ENCODE results near the gene NSDHL. TPM values are rescaled to one million over a fixed set of nuclear protein-coding genes. Genes with fewer than 3 reads are reported as not detected.

NSDHL gene
- total RNA-seq, 2 experiments from 2014 or later: 20.0 to 20.6 TPM

DNA sequence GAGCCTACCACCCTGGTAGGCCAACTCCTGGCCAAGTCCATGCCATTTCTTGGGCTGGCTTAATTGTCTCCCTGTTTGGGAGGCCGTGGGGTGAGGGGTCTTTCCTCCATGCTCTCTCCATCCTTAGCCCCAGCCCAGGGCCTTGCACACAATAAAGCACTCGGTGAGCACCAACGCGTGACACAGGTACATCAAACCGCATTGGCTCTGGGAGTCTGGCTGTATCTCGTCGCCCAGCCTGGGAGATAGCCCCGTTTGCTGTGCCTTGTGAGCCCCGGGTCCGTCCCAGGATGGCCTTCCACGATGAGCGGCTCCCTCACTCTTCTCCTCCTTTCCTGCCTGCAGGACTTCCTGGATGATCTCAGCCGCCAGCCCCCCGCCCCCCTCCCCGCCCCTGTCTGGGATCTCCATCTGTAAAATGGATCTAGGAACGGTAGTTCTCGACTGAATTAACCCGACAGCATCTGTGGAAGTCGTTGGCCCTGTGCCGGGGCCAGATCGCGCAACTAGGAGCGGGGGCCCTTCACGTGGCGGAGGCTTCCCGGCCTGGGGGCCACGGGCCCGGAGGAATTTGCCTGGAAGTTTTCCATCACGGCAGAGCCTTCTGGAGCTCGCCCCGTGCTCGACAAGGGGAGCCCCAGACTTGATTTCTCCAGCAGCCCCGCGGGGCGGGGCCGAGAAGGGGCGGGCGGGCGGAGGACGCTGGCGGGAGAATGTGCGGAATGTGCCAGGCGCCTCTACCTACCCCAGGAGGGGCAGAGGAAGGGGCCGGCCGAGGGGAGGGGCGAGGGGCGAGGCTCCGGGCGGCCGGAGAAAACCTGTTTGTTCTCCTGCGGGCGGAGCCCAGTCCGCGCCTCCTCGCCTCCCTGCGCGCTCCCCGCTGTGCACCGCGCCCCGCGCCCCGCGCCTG, 66.6 kb downstream of the NSDHL start, which contains the start of gene ZNF185:
Gene ZNF185 (plus strand): TSS at position 846 of the 910 bp plus-strand sequence. CDS start 16,423 bp downstream, outside the sequence.
- no peak within 1 kb of the TSS for H3K4me3 Mint-ChIP-seq
- intact Hi-C loops (cut with DNase I, micrococcal nuclease): no loop called here
- no peak for ATAC-seq
- peak; percentile 25 for DNase-seq
- peaks cover 3% of the 10 kb centered on the region for H3K4me1 Mint-ChIP-seq
- H3K9me3 Mint-ChIP-seq (ENCODE audit: low read depth): no peaks in the 10 kb centered on the region
- ChIA-PET POLR2A (no interaction called here), CTCF (no interaction called here)
- H3K27me3 Mint-ChIP-seq: peaks cover 13% of the 10 kb centered on the region
- H3K36me3 Mint-ChIP-seq (ENCODE audit: low read depth): no peaks in the 10 kb centered on the region
- H3K27ac Mint-ChIP-seq: no peak within 1 kb of the TSS

DNA sequence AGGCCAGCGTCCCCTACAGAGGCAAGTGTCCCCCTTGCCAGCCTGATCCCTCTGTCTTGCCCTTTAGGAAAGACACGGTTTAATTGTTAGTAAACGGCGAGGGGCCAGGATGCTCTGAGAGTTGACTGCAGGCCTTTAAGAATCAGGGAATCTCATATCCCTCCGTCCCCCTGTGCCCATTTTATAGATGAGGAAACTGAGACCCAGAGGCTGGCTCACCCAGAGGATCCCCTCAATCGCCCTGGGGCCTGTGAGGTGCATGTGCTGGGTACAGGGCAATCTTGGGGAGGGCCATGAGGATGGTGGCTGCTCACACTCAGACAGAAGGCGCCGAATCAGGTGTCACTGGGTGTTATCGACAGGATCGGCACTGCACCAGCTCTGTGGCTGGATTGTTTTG, 67.6 kb downstream of the NSDHL start:
- ChIA-PET CTCF (no interaction called here), POLR2A (no interaction called here)
- intact Hi-C loops (cut with DNase I, micrococcal nuclease): no loop called here
- Mint-ChIP-seq H3K4me1 (peaks cover 3% of the 10 kb centered on the region), H3K27ac (no peak overlapping the region), H3K27me3 (peaks cover 13% of the 10 kb centered on the region), H3K4me3 (no peak overlapping the region), H3K36me3 (ENCODE audit: low read depth) (no peaks in the 10 kb centered on the region), H3K9me3 (ENCODE audit: low read depth) (no peaks in the 10 kb centered on the region)
- ATAC-seq (no peak), DNase-seq (no peak)

DNA sequence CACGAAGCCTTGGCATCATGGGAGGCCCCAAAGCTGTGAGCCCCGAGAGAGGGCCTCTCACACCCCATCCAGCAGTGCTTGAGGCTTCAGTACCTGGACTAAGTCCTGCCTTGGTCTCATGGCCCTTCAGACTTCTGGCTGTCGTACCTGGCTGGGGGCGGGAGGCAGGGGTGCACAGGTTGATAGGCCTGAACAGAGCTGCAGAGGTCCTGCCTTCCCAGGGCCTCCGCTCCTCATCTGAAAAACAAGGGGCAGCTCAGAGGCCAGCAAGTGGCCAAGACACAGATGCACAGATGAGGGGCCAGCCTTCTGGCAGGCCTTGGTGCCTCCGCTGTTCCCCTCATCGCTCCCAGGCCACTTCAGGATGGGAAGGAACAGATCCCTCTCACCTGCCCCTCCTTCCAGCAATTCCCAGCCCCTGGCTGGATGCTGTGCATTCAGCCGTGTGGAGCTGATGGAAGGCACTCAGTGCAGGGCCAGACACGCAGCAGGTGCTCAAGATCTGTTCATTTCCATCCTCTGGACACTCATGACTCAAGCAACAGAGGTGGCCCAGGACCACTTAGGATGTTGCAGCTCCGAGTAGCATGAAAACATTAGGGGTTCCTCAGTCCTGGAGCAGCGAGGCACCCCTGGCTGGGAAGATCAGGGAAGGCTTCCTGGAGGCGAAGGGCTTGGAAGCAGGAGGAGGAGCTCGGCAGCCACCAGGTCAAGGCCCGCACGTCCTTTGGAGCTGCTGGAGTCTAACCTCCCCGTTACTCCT, 68.4 kb downstream of the NSDHL start:
- POLR2A ChIA-PET: no interaction called here
- intact Hi-C loops (cut with DNase I, micrococcal nuclease): no loop called here
- ATAC-seq: no peak
- no peak for DNase-seq
- no peak overlapping the region for H3K4me3 Mint-ChIP-seq
- CTCF ChIA-PET: interaction anchor here (1.2 kb wide), 1 partner anchor 24 kb away, joined by 3 read pairs; no protein-coding TSS in a partner anchor
- no peak overlapping the region for H3K27ac Mint-ChIP-seq
- no peaks in the 10 kb centered on the region for H3K9me3 Mint-ChIP-seq (ENCODE audit: low read depth)
- no peaks in the 10 kb centered on the region for H3K36me3 Mint-ChIP-seq (ENCODE audit: low read depth)
- peaks cover 13% of the 10 kb centered on the region for H3K27me3 Mint-ChIP-seq
- H3K4me1 Mint-ChIP-seq: peaks cover 3% of the 10 kb centered on the region

DNA sequence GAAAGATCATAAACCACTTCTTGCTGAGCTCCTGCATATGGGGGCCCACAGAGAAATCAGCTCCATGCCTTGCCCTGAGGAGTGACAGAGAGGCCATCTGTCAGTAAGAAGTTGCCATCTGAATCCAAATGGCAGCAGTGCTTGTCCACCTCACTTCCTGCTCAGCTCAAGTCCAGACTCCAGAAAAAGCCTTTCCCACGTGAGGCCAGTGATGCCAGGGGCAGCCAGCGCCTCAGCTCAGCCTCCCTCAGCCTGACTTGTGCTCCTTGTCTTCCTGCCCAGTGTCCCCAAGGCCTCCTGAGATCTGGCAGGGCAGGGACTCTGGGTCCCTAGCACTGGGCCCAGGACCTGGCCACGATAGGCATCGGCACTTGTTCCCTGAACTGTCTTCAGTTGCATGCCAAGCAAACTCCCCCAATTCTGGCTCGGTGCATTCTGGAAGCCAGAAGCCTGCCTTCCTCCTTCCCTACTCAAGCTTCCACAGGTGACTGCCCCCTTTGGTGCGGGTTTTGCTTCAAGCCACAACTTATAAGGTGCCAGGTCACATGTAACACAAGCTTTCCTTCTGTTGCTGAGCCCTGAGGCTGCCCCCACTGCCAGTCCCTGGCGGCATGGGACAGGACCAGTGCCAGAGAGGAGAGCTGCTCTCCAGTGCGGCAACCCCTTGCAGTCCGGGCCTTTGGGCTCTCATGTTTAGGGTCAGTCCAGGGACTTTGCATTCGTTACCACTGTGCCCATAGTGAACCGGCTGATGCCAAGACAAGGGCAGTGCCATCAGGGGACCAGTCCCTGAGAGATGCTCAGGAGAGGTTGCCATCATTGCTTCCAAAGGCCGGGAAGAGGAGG, 69.2 kb downstream of the NSDHL start:
- Mint-ChIP-seq H3K4me3 (no peak overlapping the region), H3K27me3 (peaks cover 13% of the 10 kb centered on the region), H3K9me3 (ENCODE audit: low read depth) (no peaks in the 10 kb centered on the region), H3K4me1 (peaks cover 3% of the 10 kb centered on the region), H3K27ac (no peak overlapping the region), H3K36me3 (ENCODE audit: low read depth) (no peaks in the 10 kb centered on the region)
- ChIA-PET POLR2A (no interaction called here), CTCF (interaction anchor here (1.2 kb wide), 1 partner anchor 23 kb away, joined by 3 read pairs; no protein-coding TSS in a partner anchor)
- ATAC-seq (no peak), DNase-seq (no peak)
- intact Hi-C loops (cut with DNase I, micrococcal nuclease): no loop called here

DNA sequence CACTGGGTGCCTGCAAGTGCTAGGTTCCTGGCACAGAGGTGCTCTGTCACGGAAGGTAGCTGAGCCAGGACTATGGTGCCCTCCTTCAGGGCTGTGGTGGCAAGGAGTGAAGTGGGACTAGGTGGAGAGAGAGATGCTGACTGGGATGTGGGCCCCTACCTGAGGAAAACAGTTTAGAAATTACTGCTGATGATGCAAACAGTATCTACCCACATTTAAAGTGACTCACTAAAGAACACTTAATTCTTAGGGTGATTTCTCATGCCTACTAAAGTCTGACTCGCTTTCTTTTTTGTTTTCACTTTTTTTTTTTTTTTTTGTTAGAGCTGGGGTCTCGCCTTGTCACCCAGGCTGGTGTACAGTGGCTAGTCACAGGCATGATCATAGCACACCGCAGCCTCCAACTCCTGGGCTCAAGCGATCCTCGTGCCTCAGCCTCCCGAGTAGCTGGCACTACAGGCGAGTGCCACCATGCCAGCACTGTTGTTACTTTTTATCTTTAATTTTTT, 70.1 kb downstream of the NSDHL start:
- POLR2A ChIA-PET: no interaction called here
- peak; percentile 75 for ATAC-seq
- intact Hi-C loops (cut with DNase I, micrococcal nuclease): no loop called here

DNA sequence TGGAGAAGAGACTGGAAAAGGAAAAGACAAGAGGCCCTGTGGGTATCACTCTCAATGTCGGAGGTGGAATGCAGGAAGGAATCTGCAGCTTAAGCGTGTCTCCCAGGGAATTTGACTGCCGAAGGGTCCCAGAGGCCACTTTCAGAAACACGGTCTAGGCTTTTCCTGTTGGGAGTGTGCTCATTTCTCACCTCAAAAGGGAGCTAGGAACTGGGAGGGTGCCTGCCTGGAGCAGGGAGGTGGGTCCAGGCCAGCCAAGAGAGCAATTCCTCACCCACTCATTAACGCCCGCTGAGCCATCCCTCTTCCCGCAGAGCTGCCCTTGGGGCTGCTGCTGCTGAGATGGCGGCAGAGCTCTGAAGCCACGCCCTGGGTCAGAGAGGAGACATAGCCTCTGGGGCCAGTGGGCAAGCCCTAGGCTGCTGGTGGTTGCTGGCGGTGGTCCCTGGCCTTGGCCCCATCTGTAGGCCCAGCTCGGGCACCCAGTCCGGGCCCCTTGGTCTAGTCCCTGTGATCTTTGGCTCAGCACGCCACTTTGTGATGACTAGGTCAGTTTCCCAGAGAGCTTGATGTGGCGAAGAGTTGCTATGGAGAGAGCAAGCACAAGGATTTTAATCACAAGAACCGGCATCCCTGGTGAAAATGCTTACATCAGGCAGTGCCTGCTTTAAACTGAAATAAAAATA, 71.1 kb downstream of the NSDHL start:
- no peak for DNase-seq
- POLR2A ChIA-PET: no interaction called here
- Mint-ChIP-seq H3K27me3 (peaks cover 3% of the 10 kb centered on the region), H3K27ac (no peak overlapping the region), H3K4me1 (peaks cover 3% of the 10 kb centered on the region), H3K4me3 (no peak overlapping the region), H3K9me3 (ENCODE audit: low read depth) (no peaks in the 10 kb centered on the region), H3K36me3 (ENCODE audit: low read depth) (no peaks in the 10 kb centered on the region)
- intact Hi-C loops (cut with DNase I, micrococcal nuclease): no loop called here
- ATAC-seq: no peak
- CTCF ChIA-PET: no interaction called here

More for the DNA sequence above, 70.1 kb downstream of the NSDHL start:
- Mint-ChIP-seq H3K36me3 (ENCODE audit: low read depth) (no peaks in the 10 kb centered on the region), H3K27ac (no peak overlapping the region), H3K9me3 (ENCODE audit: low read depth) (no peaks in the 10 kb centered on the region), H3K4me1 (peaks cover 3% of the 10 kb centered on the region), H3K4me3 (no peak overlapping the region), H3K27me3 (peaks cover 12% of the 10 kb centered on the region)
- CTCF ChIA-PET: no interaction called here
- no peak for DNase-seq

DNA sequence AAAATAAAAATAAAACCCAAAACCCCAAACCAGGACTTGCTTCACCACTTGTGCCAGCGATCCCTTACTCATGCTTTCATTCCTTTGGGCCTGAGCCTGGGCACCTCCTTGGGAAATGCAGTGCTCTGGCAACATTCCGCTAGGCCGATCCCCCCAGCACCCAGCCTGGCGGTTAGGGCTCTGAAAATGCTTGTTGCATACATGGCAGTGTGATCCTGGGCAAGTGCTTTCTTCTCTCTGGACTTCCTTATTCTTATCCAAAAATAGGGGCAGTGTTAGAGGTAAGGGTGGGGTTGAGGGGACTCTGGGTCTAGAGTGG, 71.6 kb downstream of the NSDHL start:
- ATAC-seq (no peak), DNase-seq (no peak)
- POLR2A ChIA-PET: no interaction called here
- CTCF ChIA-PET: no interaction called here
- no peaks in the 10 kb centered on the region for H3K9me3 Mint-ChIP-seq (ENCODE audit: low read depth)
- H3K4me3 Mint-ChIP-seq: no peak overlapping the region
- no peaks in the 10 kb centered on the region for H3K36me3 Mint-ChIP-seq (ENCODE audit: low read depth)
- H3K27me3 Mint-ChIP-seq: peaks cover 3% of the 10 kb centered on the region
- H3K27ac Mint-ChIP-seq: no peak overlapping the region
- H3K4me1 Mint-ChIP-seq: peaks cover 3% of the 10 kb centered on the region
- intact Hi-C loops (cut with DNase I, micrococcal nuclease): no loop called here

DNA sequence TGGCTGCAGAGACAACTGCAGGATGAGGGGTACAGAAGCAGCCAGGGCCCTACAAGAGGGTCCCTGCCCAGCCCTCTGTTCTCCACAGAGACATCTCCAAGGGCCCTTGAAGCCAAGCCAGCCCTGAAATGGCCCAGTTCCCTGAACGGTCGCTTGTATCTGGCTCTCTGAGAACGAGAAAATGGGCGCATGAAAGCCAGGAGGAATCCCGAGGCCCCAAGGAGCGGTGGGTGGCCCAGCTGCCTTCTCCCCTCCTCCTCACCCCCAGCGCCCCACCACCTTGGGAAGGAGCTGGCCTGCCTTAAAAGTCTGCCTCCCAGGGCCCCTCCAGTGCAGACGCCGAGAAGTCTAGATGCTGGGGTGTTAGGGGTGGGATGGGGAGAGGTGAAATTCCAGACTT, 72.7 kb downstream of the NSDHL start:
- DNase-seq (no peak), ATAC-seq (no peak)
- H3K36me3 Mint-ChIP-seq (ENCODE audit: low read depth): no peaks in the 10 kb centered on the region
- CTCF ChIA-PET: no interaction called here
- no peak overlapping the region for H3K27ac Mint-ChIP-seq
- H3K4me1 Mint-ChIP-seq: peaks cover 3% of the 10 kb centered on the region
- POLR2A ChIA-PET: no interaction called here
- no peaks in the 10 kb centered on the region for H3K9me3 Mint-ChIP-seq (ENCODE audit: low read depth)
- peaks cover 3% of the 10 kb centered on the region for H3K27me3 Mint-ChIP-seq
- no peak overlapping the region for H3K4me3 Mint-ChIP-seq
- intact Hi-C loops (cut with DNase I, micrococcal nuclease): no loop called here

DNA sequence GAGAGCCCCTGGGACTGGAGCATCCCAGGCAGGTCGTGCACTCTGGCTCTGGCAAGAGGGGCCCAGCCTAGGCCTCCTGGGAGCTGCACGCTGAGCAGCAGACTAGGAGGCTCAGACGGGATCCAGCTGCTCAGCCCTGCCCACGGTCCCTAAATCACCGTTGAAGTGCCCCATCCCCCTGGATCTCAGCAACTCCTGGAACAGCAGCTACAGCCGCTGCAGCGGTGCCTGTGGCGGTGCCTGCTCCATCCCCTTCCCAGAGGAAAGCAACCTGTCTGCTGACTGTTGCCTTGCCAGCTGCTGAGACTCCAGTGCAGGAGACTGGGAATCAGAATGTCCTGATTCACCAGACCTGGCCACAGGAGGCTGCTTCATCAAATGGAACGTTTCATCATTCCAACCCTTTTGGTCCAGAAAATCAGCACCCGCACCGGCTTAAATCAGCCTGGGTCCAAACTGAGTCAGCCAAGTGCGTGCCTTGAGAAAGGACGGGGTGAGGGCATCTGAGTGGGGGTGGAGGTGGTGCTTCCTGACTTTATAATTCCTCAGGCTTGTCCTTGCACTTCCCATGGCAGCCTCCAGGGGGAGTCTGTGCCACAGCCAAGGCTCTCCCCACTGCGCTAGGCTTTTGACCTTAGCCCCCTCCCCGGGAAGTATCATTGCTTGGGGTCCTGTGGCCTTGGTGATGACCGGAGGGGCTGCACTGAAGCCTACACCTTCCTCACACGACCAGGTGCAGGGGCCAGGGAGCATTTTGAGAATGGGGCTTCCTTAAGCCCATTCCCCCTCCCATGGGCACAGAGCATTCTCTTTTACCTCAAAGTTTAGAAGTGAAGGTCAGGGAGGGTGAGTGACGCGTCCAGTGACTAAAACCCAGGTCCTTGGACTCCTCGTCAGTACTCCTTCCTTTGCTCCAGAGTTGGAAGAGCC, 73.6 kb downstream of the NSDHL start:
- intact Hi-C loops (cut with DNase I, micrococcal nuclease): no loop called here
- POLR2A ChIA-PET: no interaction called here
- Mint-ChIP-seq H3K27me3 (peaks cover 3% of the 10 kb centered on the region), H3K27ac (no peak overlapping the region), H3K4me3 (no peak overlapping the region), H3K4me1 (peaks cover 3% of the 10 kb centered on the region), H3K9me3 (ENCODE audit: low read depth) (no peaks in the 10 kb centered on the region), H3K36me3 (ENCODE audit: low read depth) (no peaks in the 10 kb centered on the region)
- ATAC-seq (peak; percentile 59), DNase-seq (peak; percentile 59)
- CTCF ChIA-PET: no interaction called here

DNA sequence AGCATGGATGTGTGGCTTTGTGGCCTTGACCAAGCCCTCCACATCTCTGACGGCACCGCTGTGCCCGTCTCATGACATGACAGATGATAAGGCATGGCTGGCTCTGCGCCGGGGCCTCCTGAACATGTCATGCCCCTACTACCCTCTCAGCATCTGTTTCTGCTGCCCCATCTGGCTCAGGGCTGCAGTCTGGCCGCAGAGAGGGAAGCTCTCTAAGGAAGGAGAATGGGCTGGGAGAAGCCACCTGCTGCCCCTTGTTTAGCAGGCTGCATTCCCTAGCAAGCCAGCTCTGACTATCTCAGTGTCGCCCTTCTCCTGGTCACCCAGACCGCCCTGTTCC, 74.2 kb downstream of the NSDHL start:
- POLR2A ChIA-PET: no interaction called here
- no peak overlapping the region for H3K27ac Mint-ChIP-seq
- peaks cover 3% of the 10 kb centered on the region for H3K4me1 Mint-ChIP-seq
- intact Hi-C loops (cut with DNase I, micrococcal nuclease): no loop called here
- H3K27me3 Mint-ChIP-seq: peaks cover 1% of the 10 kb centered on the region
- ATAC-seq (no peak), DNase-seq (no peak)
- CTCF ChIA-PET: no interaction called here
- H3K9me3 Mint-ChIP-seq (ENCODE audit: low read depth): no peaks in the 10 kb centered on the region
- no peaks in the 10 kb centered on the region for H3K36me3 Mint-ChIP-seq (ENCODE audit: low read depth)
- H3K4me3 Mint-ChIP-seq: no peak overlapping the region

Measured in activated CD4-positive, alpha-beta T cell treated with anti-CD3 and anti-CD28 coated beads for 36 hours (primary cell).